ENCODE results near the gene PCDHA12.
"Not testable (repeated sequence)": the region's sequence is repeated elsewhere in the genome, so short reads cannot be mapped to it uniquely, and the experiment has no call there.

The PCDHA12 gene

DNA sequence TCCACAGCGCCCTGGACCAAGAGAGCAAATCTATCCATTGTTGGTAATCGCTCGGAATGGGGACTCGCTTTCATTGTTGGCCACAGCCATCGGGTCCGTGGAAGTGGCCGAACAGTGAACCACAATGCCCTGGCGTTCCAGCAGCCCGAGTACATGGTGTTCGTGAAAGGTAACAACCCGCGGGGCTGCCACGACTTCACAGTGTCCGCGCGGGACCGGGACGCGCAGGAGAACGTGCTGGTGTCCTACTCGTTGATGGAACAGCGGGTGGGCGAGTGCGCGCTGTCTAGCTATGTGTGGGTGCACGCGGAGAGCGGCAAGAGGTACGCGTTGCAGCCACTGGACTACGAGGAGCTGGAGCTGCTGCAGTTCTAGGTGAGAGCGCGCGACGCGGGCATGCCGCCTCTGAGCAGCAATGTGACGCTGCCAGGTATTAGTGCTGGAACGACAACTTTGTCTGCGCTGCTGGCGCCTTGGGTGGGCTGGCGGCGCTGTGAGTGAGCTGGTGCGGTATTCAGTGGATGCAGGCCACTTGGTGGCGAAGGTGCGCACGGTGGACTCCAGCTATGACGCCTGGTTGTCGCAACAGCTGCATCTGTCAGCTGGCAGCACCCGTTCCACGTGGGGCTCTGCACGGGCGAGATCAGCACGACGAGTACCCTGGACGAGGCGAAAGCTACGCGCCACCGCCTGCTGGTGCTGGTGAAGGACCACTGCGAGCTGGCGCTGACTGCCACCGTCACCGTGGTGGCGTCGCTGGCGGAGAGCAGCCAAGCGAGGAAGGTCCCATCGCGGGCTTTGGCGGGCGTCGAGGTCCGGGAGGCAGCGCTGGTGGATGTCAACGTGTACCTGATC lies 12.4 kb upstream of the PCDHA12 start:
- FAIRE-seq = no peak

GRCh38 chr5:140868721-140869554 lies 6.2 kb upstream of the PCDHA12 start, which contains the start of gene PCDHA11:
Gene PCDHA11, plus strand, starts transcription at chr5:140868957. Its CDS starts 147 bp downstream, at chr5:140869104.
- no peak for FAIRE-seq

GRCh38 chr5:140869555-140869886 lies 5.6 kb upstream of the PCDHA12 start:
- no peak for FAIRE-seq

GRCh38 chr5:140870221-140871201 lies 4.6 kb upstream of the PCDHA12 start:
- no peak for FAIRE-seq

GRCh38 chr5:140876541-140877261 lies 1.6 kb downstream of the PCDHA12 start:
- FAIRE-seq = not testable (repeated sequence)

DNA sequence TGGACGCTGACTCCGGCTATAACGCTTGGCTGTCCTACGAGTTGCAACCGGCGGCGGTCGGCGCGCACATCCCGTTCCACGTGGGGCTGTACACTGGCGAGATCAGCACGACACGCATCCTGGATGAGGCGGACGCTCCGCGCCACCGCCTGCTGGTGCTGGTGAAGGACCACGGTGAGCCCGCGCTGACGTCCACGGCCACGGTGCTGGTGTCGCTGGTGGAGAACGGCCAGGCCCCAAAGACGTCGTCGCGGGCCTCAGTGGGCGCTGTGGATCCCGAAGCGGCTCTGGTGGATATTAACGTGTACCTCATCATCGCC lies 2.1 kb downstream of the PCDHA12 start:
- no peak for FAIRE-seq

- no peak for FAIRE-seq
Observed at GRCh38 chr5:140881889-140882590, 6.9 kb downstream of the PCDHA12 start, which contains the start of gene PCDHA13. Gene PCDHA13, plus strand, starts transcription at chr5:140882124. Its CDS starts 145 bp downstream, at chr5:140882269.

GRCh38 chr5:140882591-140882899 lies 7.4 kb downstream of the PCDHA12 start:
- FAIRE-seq = no peak

DNA sequence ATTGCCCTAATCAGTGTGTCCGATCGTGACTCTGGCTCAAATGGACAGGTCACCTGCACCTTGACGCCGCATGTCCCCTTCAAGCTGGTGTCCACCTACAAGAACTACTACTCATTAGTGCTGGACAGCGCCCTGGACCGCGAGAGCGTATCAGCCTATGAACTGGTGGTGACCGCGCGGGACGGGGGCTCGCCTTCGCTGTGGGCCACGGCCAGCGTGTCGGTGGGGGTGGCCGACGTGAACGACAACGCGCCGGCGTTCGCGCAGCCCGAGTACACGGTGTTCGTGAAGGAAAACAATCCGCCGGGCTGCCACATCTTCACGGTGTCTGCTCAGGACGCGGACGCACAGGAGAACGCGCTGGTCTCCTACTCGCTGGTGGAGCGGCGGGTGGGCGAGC lies 8.3 kb downstream of the PCDHA12 start:
- no peak for FAIRE-seq

DNA sequence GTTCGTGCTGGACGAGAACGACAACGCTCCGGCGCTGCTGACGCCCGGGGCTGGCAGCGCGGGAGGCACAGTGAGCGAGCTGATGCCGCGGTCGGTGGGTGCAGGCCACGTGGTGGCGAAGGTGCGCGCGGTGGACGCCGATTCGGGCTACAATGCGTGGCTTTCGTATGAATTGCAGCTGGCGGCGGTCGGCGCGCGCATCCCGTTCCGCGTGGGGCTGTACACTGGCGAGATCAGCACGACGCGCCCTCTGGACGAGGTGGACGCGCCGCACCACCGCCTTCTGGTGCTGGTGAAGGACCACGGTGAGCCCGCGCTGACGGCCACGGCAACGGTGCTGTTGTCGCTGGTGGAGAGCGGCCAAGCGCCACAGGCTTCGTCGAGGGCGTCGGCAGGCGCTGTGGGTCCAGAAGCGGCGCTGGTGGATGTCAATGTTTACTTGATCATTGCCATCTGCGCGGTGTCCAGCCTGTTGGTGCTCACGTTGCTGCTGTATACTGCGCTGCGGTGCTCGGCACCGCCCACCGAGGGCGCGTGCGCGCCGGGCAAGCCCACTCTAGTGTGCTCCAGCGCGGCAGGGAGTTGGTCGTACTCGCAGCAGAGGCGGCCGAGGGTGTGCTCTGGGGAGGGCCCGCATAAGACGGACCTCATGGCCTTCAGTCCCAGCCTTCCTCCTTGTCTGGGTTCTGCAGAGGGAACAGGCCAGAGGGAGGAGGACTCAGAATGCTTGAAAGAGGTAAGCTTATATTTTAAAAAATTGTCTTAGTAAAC lies 9.0 kb downstream of the PCDHA12 start:
- no peak for FAIRE-seq

DNA sequence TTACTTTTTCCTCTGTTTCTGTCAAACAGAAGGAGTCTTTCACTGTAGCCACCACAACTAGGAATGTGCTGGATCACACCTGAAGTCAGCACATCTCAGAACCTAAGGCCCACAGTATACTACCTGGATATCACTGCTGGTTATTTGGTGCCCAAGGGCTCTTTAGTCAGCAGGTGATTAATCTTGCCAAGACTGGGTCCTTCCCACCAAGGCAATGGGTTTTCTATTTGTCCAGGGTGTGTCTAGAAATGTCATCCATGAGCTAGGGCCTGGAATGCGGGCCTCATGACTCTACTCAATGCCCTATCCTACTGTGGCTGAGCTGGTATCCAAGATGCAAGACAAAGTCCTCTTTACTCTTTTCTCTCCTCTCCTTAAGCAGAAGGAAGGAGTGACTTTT lies 41.2 kb downstream of the PCDHA12 start:
- no peak for FAIRE-seq

- FAIRE-seq = no peak
Observed at GRCh38 chr5:140923601-140924000, 48.5 kb downstream of the PCDHA12 start.

- no peak for FAIRE-seq
Observed at GRCh38 chr5:140925806-140926442, 50.8 kb downstream of the PCDHA12 start, which contains the start of gene PCDHAC1. Gene PCDHAC1, plus strand, starts transcription at chr5:140926299. Its CDS starts 594 bp downstream, at chr5:140926893.

DNA sequence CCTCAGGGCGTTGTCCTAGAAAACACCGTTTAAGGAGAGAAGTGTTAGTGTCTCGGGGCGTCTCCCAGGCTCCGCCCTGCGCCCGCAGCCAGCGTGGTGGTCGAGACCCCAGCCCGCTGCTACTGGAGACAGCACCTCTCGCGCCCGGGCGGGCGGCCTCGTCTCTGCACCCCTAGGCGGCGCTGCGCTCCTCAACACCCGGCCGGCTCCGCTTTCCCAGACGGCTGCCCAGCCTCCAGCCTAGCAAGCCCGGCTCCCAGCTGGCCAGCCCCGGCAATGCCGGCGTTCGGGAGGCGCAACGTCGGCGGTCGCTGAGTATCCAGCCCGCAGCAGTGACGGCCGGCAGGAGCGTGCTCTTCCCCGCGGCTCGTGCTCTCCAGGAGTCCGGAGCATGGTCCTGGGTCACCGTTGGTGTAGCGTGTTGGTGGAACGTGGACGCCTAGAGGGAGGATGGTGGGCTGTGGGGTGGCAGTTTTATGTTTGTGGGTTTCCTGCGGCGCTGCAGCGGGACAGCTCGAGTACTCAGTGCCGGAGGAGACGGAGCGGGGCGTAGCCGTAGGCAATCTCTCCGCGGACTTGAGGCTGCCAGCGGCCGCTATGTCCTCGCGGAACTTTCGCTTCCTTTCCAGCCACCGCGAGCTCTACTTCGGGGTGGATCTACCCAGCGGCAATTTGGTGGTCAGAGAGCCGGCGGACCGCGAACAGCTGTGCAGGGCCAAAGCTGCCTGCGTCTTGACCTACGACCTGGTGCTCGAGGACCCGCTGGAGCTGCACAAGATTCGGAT lies 51.5 kb downstream of the PCDHA12 start:
- FAIRE-seq = no peak

- FAIRE-seq = no peak
Observed at GRCh38 chr5:140927228-140927573, 52.1 kb downstream of the PCDHA12 start.
